22Rv1 (cell line): Measurements from ENCODE around the gene CEP152.

Experiments used
- H3K27ac ChIP-seq: fragments of 450-650 bp; 2 replicates; pipeline ENCODE4 v1.5.1; 2017
- ZFX ChIP-seq: fragments of 450-650 bp; IDR thresholded peaks from 2 replicates; pipeline ENCODE4 v1.6.1; 2017; ENCODE audit warnings: antibody characterized with exemption, borderline replicate concordance
- TF ChIP-seq, protein P1 (sequence below): fragments of 450-650 bp; IDR thresholded peaks from 2 replicates; pipeline ENCODE4 v1.5.1; 2017; ENCODE audit warnings: mild to moderate bottlenecking

CEP152 gene

DNA sequence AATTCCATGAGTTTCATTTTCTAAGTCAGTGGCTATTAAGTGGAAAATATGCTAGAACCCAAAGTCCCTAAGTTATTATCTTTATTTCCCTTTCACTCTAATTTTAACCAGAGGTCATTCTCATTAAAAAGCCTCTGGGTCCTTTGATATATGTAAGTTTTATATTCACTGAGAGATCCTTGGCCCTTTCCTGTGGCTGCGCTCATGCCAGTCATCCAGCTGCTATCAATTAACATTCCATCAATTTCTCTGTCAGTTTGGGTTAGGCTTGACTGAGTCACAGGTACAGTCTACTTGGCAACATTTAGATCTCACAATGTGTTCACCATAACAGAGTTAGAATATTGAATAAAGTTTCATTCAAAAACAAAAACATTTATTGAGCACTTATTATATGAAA is 107.3 kb downstream of the CEP152 start:
- TF ChIP-seq ZFX: no peak
- TF ChIP-seq, protein P1, sequence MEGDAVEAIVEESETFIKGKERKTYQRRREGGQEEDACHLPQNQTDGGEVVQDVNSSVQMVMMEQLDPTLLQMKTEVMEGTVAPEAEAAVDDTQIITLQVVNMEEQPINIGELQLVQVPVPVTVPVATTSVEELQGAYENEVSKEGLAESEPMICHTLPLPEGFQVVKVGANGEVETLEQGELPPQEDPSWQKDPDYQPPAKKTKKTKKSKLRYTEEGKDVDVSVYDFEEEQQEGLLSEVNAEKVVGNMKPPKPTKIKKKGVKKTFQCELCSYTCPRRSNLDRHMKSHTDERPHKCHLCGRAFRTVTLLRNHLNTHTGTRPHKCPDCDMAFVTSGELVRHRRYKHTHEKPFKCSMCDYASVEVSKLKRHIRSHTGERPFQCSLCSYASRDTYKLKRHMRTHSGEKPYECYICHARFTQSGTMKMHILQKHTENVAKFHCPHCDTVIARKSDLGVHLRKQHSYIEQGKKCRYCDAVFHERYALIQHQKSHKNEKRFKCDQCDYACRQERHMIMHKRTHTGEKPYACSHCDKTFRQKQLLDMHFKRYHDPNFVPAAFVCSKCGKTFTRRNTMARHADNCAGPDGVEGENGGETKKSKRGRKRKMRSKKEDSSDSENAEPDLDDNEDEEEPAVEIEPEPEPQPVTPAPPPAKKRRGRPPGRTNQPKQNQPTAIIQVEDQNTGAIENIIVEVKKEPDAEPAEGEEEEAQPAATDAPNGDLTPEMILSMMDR: no peak
- no peak overlapping the region for H3K27ac ChIP-seq

DNA sequence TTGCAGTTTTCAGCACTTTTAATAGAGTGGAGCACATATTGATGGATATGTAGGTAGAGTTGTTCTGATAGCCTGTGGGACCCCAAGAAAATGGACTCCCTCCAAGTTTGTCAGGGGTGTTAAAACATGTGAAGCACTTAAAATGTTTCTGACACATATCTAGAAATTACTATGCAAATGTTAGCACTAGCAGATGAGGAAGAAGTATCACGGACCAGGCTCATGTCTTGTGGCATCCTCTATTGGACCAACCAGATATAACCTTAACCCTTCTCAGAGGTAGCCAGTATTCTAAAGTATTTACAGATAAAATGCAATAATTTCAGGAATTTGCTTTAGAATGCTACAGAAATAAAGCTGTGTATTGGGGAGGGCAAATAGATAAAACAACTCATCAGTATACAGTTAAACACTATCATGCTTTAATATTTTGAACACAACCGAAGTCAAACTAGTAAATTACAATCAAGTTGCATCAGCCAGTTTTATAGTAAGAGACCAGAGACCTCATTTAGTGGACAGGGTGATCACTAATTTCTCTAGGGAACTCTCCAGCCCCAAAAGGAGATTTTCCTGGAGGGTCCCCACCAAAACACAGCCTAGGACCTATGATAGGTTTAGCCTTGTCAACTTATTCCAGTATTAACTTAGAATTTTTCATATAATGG is 108.2 kb downstream of the CEP152 start:
- no peak overlapping the region for H3K27ac ChIP-seq
- no peak for TF ChIP-seq ZFX
- TF ChIP-seq, protein P1: no peak

DNA sequence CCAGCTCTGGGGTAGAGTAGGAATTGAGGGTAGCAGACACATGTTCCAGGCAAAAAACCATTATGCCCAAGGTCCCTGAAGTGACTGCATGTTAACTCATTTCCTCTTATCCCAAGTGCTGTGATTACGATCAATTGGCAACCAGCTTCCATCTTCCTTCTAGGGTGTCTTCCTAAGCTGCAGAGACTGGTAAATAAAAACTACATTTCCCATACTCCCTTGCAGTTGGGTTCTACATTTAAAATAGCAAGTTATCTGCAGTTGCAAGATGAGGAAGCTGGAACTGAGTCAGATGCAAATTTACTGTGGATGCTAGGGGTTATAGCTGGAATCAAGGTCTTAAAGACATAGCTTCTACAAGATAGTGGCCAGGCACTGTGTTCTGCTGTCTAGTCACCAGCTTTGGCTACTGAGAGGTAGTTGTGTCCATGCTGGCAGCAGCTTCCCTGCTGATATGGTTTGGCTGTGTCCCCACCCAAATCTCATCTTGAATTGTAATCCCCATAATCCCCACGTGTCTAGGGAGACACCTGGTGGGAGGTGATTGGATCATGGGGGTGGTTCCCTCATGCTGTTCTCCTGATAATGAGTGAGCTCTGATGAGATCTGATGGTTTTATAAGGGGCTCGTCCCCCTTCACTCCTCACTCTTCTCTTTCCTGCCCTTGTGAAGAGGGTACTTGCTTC is 114.1 kb downstream of the CEP152 start:
- no peak for TF ChIP-seq ZFX
- TF ChIP-seq, protein P1: no peak
- H3K27ac ChIP-seq: no peak overlapping the region

DNA sequence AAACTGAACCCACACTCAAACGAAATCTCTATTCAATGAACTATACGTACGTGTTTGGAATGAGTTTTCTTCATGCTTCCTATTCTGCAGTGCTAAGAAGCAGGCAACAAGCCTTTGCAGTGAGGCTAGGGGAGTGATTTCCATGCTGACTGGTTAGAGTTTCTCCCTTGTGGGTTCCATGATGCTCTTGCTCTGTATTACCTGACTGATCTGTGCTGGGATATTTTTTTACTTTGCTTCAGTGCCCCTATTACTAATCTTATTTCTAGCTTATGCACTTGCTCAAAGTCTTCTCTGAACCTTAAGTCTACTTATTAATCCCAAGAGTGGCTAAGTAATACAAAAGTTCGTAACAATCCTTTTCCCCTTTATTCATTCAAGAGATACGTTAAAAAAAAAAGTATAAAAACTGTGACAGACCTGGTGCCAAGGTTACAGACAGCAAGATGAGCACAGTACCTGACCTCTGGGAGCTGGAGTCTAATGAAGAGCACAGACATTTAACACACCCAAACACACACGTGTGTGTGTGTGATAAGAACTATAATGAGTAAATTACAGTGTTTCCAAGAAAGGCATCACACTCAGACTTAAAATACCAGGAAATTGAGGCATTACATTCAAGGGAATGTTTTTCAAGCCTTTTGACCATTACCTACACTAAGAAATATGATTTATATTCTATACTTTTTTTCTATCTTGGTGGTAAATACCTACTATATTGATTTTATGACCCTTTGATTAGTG is 114.9 kb downstream of the CEP152 start:
- no peak for TF ChIP-seq ZFX
- TF ChIP-seq, protein P1: no peak
- H3K27ac ChIP-seq: no peak overlapping the region

DNA sequence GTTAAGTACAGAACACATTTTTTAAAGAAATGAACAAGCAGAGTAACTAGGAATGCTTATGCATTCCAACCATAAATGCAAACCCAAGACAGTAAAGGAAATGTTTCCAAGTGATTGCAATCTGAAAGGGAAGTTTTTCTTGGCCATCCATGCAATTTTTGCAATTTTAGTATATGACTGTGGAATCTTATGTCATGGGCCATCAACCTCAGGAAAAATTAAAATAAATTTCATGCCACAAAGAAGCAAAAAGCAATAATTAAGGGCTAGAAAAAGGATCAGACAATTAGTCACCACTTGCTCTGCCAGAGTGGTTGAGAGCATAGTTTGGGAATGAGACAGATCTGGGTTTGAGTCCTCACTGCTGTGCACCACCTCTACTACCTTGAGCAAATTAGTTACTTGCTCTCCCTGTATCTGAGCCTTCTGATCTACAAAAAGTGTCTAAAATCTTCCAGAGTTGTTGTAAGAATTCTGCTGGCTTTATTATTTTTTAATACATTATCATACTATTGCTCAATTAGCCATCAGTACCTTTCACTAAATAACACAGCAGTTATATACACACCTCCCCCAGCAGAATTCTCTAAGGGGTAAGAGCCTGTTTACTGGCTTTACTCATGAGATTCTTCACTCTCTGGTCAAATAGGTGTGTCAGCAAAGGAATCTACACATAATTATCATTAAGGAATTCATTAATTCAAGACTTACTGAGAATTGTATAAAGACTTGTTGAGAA is 115.6 kb downstream of the CEP152 start:
- no peak for TF ChIP-seq ZFX
- TF ChIP-seq, protein P1: no peak
- H3K27ac ChIP-seq: no peak overlapping the region

DNA sequence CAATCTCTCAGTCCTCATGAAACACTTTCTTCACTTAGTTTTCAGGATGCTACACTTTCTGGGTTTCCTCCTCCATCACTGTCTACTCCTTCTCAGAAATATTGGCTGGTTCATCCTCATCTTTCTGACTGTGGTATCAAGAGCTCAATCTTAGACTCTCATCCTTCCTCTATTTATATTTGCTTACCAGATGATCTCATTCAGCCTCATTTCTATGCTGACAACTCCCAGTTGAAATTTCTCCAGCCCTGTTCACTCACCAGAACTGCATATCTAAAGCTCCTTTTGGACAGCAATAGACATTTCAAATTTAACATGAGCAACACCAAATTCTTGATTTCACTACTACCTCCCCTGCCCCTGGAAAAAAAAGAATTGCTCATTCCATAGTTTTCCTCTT is 117.4 kb downstream of the CEP152 start:
- TF ChIP-seq ZFX: no peak
- no peak overlapping the region for H3K27ac ChIP-seq

DNA sequence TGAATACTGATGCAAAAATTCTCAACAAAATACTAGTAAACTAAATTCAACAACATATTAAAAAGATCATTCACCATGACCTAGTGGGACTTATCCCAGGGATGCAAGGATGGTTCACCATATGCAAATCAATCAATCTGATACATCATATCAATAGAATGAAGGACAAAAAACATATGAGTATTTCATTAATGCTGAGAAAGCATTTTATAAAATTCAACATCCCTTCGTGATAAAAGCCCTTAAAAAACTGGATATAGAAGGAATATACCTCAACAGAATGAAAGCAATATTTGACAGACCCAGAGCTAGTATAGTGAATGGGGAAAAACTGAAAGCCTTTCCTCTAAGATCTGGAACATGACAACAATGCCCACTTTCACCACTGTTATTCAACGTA is 122.4 kb downstream of the CEP152 start:
- no peak for TF ChIP-seq ZFX
- TF ChIP-seq, protein P1: no peak
- H3K27ac ChIP-seq: no peak overlapping the region
